Stimulated activated naive CD8-positive, alpha-beta T cell treated with anti-CD3 and anti-CD28 coated beads, Interleukin-15, Interleukin-2, amounts not matched to agents 100 U/mL and 50 U/mL, for 24 hours (primary cell): ENCODE measurements around the gene URB1.
A peak's percentile ranks its signal among the peaks of the same experiment; 100 is the strongest.
"Not testable (repeated sequence)": the region's sequence is repeated elsewhere in the genome, so short reads cannot be mapped to it uniquely, and the experiment has no call there.

ENCODE experiments used
- ATAC-seq: fragments of 150-1000 bp; cut with Tn5 transposase; one replicate; pipeline ENCODE4 v1.10.0; 2021
- DNase-seq: peaks from one replicate; pipeline ENCODE4 v3.0.0; 2021

URB1 gene

DNA sequence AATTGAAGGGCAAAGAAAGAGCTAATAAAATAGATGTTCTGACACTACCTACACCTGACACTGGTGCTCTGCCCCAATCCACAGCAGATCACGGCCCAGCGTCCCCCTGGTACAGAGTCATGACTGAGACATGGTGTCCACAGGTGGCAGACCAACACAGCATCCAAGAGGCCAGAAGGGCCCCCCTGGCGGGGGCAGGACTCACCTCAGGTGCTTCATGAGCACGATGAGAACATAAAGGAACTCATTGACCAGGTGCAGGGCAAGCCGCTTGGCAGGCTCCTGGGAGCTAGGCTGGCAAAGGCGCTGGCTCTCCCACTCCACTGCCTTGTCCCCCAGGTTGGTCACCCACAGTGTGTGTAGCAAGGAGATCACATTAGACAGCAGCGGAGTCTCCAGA is 73.8 kb downstream of the URB1 start:
- ATAC-seq (no peak), DNase-seq (no peak)

DNA sequence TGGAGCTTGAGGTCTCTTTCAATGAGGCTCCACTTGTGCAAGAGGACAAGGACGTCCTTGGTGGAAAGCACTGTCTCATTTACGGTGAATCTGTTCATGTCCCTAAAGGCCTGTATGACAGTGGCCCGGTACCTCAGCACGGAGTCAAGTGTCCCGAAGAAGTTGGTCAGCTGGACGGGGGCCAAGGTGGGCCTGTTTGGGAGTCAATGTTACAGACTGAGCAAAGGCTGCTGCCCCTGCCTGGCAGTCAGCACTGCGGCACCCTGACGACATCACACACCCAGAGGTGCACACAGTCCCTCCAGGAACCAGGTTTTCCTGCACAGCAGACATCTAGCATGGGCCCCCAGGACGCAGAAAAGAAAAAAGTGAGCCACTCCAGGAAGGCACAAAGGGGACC is 75.1 kb downstream of the URB1 start:
- ATAC-seq (no peak), DNase-seq (no peak)

DNA sequence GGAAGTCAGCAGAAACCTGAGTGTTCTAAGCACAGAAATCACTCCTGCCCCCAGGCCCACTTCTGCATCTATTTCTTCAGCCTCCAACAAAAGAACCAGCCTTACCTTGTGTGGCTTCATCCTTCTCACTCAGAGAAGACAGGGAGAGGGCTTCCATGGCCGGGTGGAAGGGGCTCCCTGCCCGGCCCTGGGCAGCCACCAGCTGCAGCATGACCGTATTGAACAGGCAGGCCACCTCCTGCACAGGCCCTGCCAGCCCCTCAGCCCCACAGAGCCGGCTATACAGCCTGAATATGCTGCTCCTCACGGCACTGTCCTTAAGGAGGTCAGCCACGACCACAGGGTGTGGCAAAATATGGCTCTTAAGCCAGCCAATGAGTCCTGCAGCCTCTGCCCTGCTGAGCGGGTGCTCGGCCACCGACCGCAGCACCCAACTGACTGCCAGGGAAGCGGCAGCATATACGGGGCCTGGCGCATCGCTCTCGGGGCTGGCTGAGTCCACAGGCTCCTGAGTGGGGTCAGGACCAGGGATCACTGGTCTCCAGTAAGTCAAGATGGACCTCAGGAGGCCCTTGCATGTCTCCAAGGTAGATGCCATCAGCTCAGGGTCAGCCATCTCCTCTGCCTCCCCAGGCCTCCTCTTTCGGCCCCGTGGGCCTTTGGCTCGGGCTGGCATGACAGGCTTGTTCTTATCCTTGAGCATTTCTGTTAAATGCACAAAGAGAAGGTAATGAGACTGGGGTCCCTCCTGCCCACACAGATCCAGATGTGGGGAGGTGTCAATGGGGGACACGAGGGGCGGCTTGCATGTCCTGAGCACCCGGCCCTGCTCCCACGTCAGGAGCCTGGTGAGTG is 76.2 kb downstream of the URB1 start:
- no peak for DNase-seq
- peak; percentile 32 for ATAC-seq

DNA sequence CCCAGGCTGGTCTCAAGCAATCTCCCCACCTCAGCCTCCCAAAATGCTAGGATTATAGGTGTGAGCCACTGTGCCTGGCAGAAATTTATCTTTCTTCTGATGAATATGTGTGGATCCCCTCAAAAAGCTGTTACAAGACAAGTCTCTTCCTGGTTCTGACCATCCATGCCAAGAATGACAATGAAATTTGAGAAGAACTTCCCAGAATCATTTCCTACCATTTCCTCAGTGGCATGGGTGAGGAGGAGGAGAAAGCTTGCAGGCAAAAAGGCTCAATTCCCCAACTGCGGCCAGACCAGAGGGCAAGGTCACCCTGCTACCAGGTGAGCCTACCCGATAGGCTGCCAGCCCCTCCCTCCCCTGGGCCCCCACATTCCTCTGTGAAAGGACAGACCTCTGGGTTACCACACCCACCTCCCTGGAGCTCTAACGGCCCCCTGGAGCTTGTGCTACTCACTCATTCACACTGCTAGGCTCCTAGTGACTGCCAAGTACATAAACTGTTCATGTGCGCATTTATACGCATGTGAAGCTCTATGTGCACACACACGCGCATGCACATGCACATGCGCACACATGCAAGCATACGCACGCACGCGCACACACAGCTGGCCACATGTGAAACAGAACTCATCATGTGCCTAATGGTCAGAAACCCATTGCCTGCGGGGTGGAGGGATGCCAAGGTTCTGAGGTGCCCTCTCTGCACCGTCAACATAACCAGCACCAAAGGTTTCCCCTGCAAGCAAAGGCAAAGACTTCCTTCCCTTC is 77.1 kb downstream of the URB1 start:
- no peak for ATAC-seq
- no peak for DNase-seq

DNA sequence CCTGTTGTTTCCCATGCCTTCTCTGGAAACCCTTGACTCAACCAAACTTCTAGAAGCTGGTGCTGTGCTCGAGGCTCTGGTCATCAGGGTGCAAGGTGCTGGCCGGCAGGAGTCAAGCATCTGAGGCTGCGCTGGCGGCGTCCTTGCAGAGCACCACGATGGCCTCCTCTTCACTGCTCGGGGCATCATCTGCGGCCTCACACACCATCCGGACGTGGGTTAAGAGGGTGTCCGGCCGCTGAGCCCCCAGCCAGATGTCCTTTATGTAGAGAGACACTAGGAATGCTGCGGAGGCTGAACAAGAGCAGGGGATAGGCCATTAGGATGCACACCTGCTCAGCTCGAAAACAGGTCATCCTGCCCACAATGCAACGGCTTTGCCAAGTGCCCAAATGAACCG is 78.0 kb downstream of the URB1 start:
- ATAC-seq: no peak

DNA sequence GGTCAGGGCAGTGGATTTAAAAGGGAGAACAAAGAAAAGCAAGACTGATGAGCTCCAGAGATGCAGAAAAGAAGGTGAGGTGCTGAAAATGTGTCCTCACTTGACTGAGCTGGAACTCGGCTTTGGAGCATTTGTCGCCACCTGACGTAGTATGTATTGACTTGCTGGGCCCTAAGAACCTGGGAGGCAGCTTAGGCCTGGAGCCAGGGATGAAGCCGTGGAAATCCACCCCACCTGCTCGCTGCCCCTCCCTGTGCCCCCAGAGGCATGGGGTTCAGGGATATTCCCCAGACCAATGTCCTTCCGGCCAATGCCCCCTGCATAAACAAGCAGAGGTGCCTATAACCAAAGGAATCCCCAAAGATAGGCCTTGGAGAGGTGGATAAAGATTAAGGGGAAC is 79.8 kb downstream of the URB1 start:
- no peak for ATAC-seq
- no peak for DNase-seq

More for the DNA sequence above, 78.0 kb downstream of the URB1 start:
- DNase-seq: no peak

DNA sequence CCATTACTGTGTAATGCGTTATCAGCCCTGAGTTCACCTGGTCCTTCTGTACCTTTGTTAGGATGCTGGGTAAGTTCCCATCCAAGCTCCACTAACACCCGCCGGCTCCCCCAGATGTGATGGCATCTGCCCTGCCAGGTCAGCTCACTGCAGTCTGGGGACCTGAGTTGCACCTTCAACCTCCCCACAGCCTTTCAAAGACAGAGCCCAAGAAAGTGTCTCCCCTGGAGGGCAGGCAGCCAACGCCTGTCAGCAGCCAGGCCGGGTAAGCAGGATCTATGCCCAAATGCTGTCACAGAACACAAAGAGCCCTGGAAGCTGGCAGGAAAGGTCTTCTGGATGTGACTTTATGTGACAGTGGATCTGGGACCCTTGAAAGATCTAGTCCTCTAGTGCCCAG is 80.5 kb downstream of the URB1 start:
- DNase-seq (no peak), ATAC-seq (no peak)

DNA sequence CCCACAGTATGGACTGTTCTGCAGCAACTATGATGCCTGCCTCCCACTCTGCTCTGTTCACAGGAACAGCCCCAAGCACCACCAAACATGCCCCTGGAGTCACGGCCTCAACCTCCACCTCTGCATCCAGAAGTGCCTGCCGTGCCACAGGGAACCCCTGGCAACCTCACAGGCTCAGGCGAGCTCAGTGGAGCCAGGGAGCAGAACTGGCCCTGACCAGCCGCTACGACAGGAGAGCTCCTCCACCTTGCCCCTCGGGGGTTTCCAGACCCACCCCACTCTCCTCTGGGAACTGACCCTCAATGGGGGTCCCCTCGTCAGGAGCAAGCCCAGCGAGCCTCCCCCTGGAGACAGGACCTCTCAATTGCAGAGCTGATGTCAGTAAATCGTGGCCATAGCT is 81.2 kb downstream of the URB1 start:
- ATAC-seq (peak; percentile 14), DNase-seq (no peak)

DNA sequence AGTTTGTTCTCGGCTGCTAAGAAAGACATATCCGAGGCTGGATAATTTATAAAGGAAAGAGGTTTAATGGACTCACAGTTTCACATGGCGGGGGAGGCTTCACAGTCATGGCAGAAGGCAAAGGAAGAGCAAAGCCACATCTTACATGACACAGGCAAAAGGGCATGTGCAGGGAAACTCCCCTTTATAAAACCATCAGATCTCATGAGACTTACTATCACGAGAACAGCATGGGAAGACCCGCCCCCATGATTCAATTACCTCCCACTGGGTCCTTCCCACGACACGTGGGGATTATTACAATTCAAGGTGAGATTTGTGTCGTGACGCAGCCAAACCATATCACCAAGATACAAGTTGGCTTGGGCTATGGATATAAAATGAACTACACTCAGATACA is 81.8 kb downstream of the URB1 start:
- not testable (repeated sequence) for DNase-seq
- peak; percentile 31 for ATAC-seq

DNA sequence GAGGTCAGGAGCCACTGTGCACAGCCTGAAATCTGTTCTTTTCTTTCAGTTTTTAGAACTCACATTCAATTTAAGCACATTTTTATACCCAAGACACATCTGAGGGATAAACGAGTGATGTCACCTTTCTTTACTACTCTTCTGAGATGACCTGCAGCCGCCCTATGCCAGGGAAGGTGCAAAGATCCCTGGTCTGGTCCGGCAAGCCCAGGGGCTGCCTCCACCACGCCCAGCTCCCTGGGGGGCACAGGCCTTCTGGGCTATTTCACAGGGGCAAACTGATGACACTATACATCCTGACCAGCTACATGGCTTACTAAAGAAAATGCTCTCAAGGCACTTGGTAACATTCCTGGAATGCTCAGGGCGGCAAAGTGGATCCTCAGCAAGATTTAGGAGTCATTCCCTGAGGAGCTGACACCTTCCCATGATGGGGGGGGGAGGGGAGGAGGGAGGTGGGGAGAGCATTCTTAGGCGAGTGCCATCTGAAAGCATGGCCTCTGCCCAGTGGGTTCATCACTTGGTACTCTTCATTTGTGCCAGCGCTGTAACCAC is 82.8 kb downstream of the URB1 start:
- DNase-seq (no peak), ATAC-seq (no peak)

DNA sequence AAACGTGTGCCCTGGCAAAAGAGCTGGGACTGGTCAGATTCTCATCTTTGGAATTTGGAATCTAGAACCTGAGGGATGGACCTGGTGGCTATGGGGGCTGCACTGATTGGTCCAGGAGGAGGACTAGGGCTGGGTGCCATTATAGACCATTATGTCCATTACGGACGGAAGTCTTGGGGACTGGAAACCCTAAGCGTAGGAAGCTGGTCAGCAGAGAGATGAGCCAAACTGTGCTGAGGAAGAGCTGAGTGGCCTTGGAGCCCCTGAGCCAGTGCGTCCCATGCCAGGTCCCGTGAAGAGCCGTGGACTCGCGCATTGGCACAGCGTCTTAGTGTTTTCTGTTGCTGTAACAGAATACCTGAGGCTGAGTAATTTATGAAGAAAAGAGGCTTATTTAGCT is 84.1 kb downstream of the URB1 start:
- DNase-seq (no peak), ATAC-seq (no peak)

DNA sequence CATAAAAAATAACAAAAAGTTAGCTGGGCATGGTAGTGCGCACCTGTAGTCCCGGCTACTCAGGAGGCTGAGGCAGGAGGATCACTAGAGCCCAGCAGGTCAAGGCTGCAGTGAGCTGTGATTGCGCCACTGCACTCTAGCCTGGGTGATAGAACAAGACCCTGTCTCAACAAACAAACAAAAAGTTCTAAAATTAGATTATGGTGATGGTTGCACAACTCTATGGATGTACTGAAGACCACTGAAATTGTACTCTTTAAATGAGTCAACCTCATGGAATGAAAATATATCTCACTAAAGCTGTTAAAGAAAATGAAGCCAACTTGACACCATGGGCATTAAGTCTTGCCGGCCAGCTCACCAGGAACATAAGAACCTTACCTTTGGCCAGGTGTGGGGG is 85.1 kb downstream of the URB1 start:
- DNase-seq: no peak
- no peak for ATAC-seq

DNA sequence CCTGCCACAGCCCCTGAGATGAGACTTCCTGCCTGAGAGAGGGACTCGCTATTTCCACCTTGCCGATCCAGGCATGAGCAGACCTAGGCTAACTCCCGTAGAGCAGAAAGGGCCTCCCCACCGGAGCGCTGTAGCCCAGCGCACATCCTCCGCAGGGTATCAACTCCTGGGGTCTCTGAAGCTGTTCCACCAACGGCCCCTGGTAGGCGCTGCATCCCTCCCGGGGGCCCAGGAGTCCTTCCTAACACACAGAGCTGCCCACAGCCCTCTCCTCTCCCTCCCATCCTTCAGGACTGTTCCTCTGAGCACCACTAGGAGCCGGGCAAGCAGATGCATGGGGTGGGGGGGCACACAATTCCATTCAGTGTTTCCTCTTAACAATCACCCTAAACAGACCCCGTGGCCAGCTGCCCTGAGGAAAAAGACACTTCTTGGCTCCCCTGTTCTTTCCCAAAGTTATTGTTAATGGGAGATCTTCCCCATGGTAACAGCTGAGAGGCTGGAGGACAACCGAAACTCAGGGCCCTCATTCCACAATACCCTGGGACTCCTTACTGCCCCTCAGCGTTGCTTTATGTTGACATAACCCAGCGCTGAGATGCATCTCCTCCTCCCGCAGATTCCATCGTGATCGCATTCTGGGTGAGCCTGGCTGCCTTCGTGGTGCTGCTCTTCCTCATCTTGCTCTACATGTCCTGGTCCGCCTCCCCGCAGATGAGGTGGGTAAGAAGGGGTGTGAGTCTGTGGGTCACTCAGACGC is 86.6 kb downstream of the URB1 start:
- ATAC-seq (peak; percentile 20), DNase-seq (no peak)

DNA sequence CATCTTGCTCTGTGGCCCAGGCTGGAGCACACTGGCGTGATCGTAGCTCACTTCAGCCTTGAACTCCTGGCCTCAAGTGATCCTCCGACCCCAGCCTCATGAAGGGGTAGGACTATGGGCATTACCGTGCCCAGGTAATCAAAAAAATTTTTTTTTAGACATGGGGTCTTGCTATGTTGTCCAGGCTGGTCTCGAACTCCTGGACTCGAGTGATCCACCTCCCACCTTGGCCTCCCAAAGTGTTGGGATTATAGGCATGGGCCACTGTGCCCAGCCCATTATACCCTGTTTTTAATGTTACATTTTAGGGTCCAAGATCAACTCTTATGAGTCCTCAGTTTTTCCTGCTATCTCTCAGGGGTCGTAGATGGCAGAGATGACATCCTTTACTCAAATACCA is 87.8 kb downstream of the URB1 start:
- no peak for ATAC-seq

DNA sequence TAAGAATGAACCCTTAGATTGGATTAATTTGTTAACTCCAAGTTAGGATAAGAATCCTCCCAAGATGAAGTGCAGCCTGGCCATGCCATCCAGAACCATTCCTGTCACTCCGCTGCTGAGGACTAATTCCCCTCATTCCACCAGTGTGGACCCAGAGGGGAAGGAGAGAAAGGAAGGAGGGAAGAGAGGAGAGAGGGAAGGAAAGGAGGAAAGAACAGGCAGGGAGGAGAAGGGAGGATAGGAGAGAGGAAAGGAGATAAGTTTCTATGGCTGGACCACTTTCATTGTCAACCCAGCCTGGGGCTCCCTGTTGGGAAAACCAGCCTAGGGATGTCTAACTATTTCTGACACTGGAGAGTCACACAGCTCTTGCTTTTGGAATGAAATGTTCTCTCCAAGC is 89.4 kb downstream of the URB1 start:
- no peak for ATAC-seq

More for the DNA sequence above, 87.8 kb downstream of the URB1 start:
- DNase-seq: no peak

DNA sequence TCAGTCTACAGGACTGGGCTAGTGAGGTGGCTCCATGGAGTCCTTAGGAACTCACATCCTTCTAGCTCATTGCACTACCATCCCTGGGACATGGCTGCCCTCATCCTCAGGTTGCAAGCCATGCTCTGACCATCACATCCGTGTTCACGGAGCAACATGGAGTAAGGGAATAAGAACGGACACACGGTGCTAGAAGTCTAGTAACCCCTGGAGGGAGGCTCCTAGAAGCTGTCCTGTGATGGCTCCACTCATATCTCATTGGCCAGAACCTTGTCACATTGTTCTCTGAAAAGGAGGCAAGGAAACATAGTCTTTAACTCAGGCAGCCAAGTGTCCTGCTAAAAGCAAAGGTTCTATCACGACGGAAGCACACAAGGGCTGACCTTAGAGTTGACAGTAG is 90.3 kb downstream of the URB1 start:
- DNase-seq: no peak
- ATAC-seq: no peak

More for the DNA sequence above, 89.4 kb downstream of the URB1 start:
- DNase-seq: no peak

DNA sequence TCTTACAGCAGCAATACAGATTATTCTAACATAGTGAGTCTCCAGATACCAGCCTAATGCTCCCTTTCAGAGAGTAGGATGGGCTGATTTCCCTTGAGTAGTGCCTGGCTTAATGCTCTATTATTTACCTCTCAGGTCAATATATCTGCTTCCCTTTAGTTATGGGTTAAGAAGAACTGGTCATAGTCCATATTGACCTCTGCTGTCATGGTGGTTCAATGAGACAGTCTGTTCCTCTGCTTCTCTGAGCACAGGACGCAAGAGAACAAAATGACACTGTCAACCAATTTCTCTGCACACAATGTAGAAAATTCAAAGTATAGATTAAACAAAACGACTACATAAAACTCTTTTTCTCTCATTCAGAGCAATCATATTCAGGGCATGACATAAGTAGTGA is 91.2 kb downstream of the URB1 start:
- ATAC-seq (no peak), DNase-seq (no peak)

DNA sequence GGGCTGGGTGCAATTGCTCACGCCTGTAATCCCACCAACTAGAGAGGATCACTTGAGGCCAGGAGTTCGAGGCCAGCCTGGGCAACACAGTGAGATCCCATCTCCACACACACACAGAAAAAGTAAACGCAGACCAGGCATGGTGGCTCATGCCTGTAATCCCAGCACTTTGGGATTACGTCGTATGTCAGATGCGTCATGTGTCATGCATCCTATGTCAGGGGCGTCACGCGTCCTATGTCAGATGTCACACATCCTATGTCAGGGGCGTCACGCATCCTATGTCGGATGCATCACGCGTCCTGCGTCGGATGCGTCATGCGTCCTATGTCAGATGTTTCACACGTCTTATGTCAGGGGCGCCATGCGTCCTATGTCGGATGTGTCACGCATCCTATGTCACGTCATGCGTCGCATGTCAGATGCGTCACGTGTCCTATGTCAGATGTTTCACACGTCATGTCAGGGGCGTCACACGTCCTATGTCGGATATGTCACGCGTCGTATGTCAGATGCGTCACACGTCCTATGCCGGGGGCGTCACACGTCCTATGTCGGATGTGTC is 92.6 kb downstream of the URB1 start:
- ATAC-seq (no peak), DNase-seq (no peak)

DNA sequence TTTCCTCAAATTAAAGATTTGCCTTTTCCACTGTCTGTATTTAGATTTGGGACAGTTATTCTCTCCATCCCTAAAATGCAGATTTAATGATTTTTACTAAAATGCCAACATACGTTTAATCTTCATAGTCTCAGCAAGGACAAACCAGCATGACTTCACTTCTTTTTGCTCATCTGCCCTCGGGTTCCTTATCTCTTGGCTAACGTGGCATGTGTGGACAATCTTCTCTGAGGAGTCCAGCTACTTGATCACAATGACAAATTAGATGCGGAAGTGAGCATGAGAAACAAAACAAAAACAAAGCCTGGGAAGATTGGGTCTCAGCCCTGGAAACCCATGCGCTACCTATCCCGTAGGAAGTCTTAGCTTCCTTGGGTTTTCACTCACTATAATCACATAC is 93.1 kb downstream of the URB1 start:
- no peak for DNase-seq
- ATAC-seq: no peak

DNA sequence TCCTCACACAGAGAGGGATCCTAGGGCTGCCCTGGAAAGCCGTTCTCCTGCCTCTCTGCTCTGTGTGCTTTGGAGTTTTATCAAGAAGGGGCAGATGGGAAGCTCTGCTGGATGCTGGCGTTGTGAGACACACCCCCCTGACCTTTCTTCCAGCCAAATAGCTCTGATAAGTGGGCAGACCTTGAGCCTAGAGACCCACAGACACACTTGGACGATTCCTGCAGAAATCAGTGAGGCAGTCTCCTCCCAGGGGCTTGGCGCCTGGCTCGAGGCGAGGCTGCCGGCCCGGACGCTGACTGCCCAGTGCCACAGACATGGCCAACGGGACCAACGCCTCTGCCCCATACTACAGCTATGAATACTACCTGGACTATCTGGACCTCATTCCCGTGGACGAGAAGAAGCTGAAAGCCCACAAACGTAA is 94.1 kb downstream of the URB1 start, which contains the start of gene MRAP:
MRAP (plus strand) TSS at position 198 of the 424 bp plus-strand sequence; CDS start at position 315, 117 bp downstream.
- no peak for ATAC-seq

DNA sequence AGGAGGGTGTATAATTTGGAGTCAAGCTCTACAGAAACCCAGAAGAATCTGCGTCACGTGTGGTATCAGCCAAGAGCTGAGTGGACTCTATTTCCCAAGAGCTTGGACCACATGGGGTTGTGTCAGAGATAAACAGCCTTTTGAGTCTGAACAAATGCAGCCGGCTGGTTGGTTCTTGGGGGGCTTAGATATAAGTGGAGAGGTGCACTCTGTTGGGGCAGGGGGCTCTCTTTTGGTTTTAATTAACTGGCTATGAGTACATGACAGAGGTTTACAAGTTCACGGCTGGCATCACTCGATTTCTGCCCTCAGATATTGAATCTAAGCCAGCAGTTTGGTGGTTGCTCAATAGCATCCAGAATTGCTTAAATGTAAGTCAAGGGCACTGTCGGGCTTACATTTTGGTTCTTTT is 94.7 kb downstream of the URB1 start:
- DNase-seq (no peak), ATAC-seq (no peak)

More for the DNA sequence above, 94.1 kb downstream of the URB1 start, which contains the start of gene MRAP:
- DNase-seq: no peak

DNA sequence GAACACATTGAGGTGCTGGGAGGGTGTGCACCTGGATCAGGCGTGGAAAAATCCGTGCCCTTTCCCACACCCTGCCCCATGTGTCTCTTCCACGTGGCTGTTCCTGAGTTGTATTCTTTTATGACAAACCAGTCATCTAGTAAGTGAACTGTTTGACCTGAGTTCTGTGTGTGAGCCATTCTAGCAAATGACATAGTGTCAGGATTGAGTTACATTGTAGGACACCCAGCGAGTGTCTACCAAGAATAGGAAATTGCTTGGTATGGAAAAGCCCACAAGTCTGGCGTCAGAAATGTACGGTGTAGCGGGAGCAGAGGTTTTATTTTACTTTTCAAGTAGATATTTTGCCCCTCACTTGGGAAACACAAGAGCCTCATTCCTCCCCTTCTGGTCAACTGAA is 95.4 kb downstream of the URB1 start:
- ATAC-seq (no peak), DNase-seq (no peak)
